Natural killer cell (primary cell): ENCODE data around the gene SMIM38. TPM values are rescaled to one million over a fixed set of nuclear protein-coding genes. Genes with fewer than 3 reads are reported as not detected.

ENCODE experiments used
- ATAC-seq, 3 donors: fragments of 150-1000 bp in 2 of 3; fragments of 200-7000 bp in 1 of 3; cut with Tn5 transposase; 1 replicate in 1 of 3; 2 replicates in 2 of 3; pipeline ENCODE4 v1.10.0; 2021; ENCODE audit warnings: mild to moderate bottlenecking in 2 of 3, moderate library complexity in 2 of 3
- DNase-seq, 2 donors: peaks; one replicate each; pipeline versions ENCODE4 v3.0.0 to v3.0.0-alpha.2; 2013 to 2021; ENCODE audit warnings: mixed read lengths in 1 of 2
- H3K27ac ChIP-seq: one replicate; pipeline ENCODE4 v1.5.1; 2013; ENCODE audit warnings: mild to moderate bottlenecking, low read length
- H3K27me3 ChIP-seq: one replicate; pipeline ENCODE4 v1.6.1; 2013; ENCODE audit warnings: low read length; ENCODE audit not compliant: control insufficient read depth, insufficient read depth
- H3K36me3 ChIP-seq: one replicate; pipeline ENCODE4 v1.6.1; 2013; ENCODE audit warnings: low read length; ENCODE audit not compliant: control insufficient read depth, insufficient read depth
- H3K4me1 ChIP-seq: one replicate; pipeline ENCODE4 v1.6.1; 2013; ENCODE audit warnings: low read length; ENCODE audit not compliant: control insufficient read depth, insufficient read depth
- H3K4me3 ChIP-seq: one replicate; pipeline ENCODE4 v1.5.1; 2013; ENCODE audit warnings: low read length
- H3K9me3 ChIP-seq: one replicate; pipeline ENCODE4 v1.6.1; 2013; ENCODE audit warnings: low read length; ENCODE audit not compliant: control insufficient read depth, insufficient read depth
- H3K27ac Mint-ChIP-seq, 2 donors: one replicate each; pipeline ENCODE4 v1.8.0; 2022; ENCODE audit warnings: mild to moderate bottlenecking in 2 of 2, mixed read lengths in 2 of 2, moderate library complexity in 1 of 2
- H3K27me3 Mint-ChIP-seq, 2 donors: one replicate each; pipeline ENCODE4 v1.8.0; 2022; ENCODE audit warnings: low read depth in 2 of 2, mixed read lengths in 2 of 2
- H3K36me3 Mint-ChIP-seq: one replicate; pipeline ENCODE4 v1.8.0; 2022; ENCODE audit warnings: mixed read lengths
- H3K4me1 Mint-ChIP-seq, 2 donors: one replicate each; pipeline ENCODE4 v1.8.0; 2022; ENCODE audit warnings: mixed read lengths in 2 of 2
- H3K4me3 Mint-ChIP-seq: one replicate; pipeline ENCODE4 v1.8.0; 2022; ENCODE audit warnings: mild to moderate bottlenecking, moderate library complexity, mixed read lengths
- H3K9me3 Mint-ChIP-seq, 2 donors: one replicate each; pipeline ENCODE4 v1.8.0; 2022; ENCODE audit warnings: mixed read lengths in 2 of 2
- WGBS: methylation state at CpG from one replicate; pipeline ENCODE4 v1.1.7; 2013; ENCODE audit warnings: missing lambda C conversion rate; ENCODE audit not compliant: insufficient coverage; 5-methylcytosine and 5-hydroxymethylcytosine counted together
- intact Hi-C: fragments of 100-400 bp; cut with micrococcal nuclease; formaldehyde crosslinking; loops from one replicate; pipeline ENCODE4 v1.14.2; 2022
- total RNA-seq, 4 donors: library from RNA; stranded (reverse); fragments of 120-200 nt in 1 of 4; gene quantifications; one replicate each; pipeline versions ENCODE4 v1.2.3 to v1.2.4, GENCODE V29; 2013 to 2022
- TF ChIP-seq, protein P1 (sequence below): fragments of 200-600 bp; IDR thresholded peaks from one replicate; pipeline ENCODE4 v1.8.0; 2022; ENCODE audit warnings: antibody characterized with exemption

Gene SMIM38
- total RNA-seq, 3 donors from 2014 or later (not counting 1 experiment from before 2014, with no cell fraction given): 0.23 to 0.42 (median 0.40) TPM

- Mint-ChIP-seq H3K9me3 (peaks cover 4 to 5% of the 10 kb centered on the region in 2 donors), H3K36me3 (peaks cover 11% of the 10 kb centered on the region), H3K27ac (no peak overlapping the region), H3K27me3 (peaks cover 0 to 17% of the 10 kb centered on the region in 2 donors), H3K4me3 (no peak overlapping the region), H3K4me1 (no peaks in the 10 kb centered on the region)
- intact Hi-C loops: no loop called here
- H3K4me1 ChIP-seq: no peaks in the 10 kb centered on the region
- no peak for DNase-seq
- WGBS: 94% methylated on average over 2 of the region's 3 CpGs
- no peak overlapping the region for H3K27ac ChIP-seq
- H3K4me3 ChIP-seq: no peak overlapping the region
- ATAC-seq: no peak
- H3K27me3 ChIP-seq: no peaks in the 10 kb centered on the region
- TF ChIP-seq, protein P1, sequence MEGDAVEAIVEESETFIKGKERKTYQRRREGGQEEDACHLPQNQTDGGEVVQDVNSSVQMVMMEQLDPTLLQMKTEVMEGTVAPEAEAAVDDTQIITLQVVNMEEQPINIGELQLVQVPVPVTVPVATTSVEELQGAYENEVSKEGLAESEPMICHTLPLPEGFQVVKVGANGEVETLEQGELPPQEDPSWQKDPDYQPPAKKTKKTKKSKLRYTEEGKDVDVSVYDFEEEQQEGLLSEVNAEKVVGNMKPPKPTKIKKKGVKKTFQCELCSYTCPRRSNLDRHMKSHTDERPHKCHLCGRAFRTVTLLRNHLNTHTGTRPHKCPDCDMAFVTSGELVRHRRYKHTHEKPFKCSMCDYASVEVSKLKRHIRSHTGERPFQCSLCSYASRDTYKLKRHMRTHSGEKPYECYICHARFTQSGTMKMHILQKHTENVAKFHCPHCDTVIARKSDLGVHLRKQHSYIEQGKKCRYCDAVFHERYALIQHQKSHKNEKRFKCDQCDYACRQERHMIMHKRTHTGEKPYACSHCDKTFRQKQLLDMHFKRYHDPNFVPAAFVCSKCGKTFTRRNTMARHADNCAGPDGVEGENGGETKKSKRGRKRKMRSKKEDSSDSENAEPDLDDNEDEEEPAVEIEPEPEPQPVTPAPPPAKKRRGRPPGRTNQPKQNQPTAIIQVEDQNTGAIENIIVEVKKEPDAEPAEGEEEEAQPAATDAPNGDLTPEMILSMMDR: no peak
- H3K9me3 ChIP-seq: peaks cover 7% of the 10 kb centered on the region
- H3K36me3 ChIP-seq: no peaks in the 10 kb centered on the region
Observed at GRCh38 chr11:69150175-69150574, 5.6 kb upstream of the SMIM38 start.

- WGBS: 90% methylated on average over 6 of the region's 10 CpGs
- H3K27ac Mint-ChIP-seq: no peak overlapping the region
- H3K9me3 Mint-ChIP-seq: no peaks in the 10 kb centered on the region
- no peaks in the 10 kb centered on the region for H3K9me3 ChIP-seq
- H3K27me3 Mint-ChIP-seq: peaks cover 0 to 17% of the 10 kb centered on the region in 2 donors
- H3K27me3 ChIP-seq: peaks cover 2% of the 10 kb centered on the region
- ATAC-seq (no peak), DNase-seq (no peak)
- H3K36me3 Mint-ChIP-seq: peaks cover 2% of the 10 kb centered on the region
- H3K4me1 ChIP-seq: no peaks in the 10 kb centered on the region
- H3K27ac ChIP-seq: no peak overlapping the region
- H3K4me3 Mint-ChIP-seq: no peak overlapping the region
- H3K4me1 Mint-ChIP-seq: no peaks in the 10 kb centered on the region
- intact Hi-C loops: no loop called here
- TF ChIP-seq, protein P1: no peak
- H3K4me3 ChIP-seq: no peak overlapping the region
- no peaks in the 10 kb centered on the region for H3K36me3 ChIP-seq
Observed at GRCh38 chr11:69151836-69152235, 3.9 kb upstream of the SMIM38 start.

GRCh38 chr11:69152733-69153421 is 2.9 kb upstream of the SMIM38 start:
- DNase-seq: no peak
- no peaks in the 10 kb centered on the region for H3K9me3 ChIP-seq
- H3K36me3 ChIP-seq: no peaks in the 10 kb centered on the region
- intact Hi-C loops: no loop called here
- Mint-ChIP-seq H3K4me3 (no peak overlapping the region), H3K27me3 (peaks cover 0 to 17% of the 10 kb centered on the region in 2 donors), H3K27ac (no peak overlapping the region), H3K4me1 (no peaks in the 10 kb centered on the region), H3K36me3 (no peaks in the 10 kb centered on the region), H3K9me3 (no peaks in the 10 kb centered on the region)
- no peak overlapping the region for H3K4me3 ChIP-seq
- H3K4me1 ChIP-seq: no peaks in the 10 kb centered on the region
- H3K27me3 ChIP-seq: peaks cover 2% of the 10 kb centered on the region
- ATAC-seq: no peak
- H3K27ac ChIP-seq: no peak overlapping the region
- 87% methylated on average over 21 of the region's 23 CpGs for WGBS
- TF ChIP-seq, protein P1: no peak

DNA sequence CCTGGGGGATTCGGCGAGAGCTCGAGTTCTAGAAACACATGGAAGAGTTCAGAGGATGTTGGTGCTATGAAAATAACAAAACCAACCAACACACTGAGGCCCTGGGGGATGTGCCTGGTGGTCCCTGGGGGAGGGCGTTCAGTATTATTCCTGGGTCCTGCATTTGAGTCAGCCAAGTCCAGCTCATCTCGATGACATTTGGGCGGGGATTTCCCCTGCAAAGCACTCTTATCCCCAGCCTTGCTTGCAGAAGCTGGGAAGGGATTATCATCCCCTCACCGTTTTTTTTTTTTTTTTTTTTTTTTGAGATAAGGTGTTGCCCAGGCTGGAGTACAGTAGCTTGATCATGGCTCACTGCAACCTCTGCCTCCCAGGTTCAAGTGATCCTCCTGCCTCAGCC is 2.1 kb upstream of the SMIM38 start:
- H3K9me3 ChIP-seq: no peaks in the 10 kb centered on the region
- TF ChIP-seq, protein P1: no peak
- no peaks in the 10 kb centered on the region for H3K36me3 ChIP-seq
- Mint-ChIP-seq H3K4me1 (no peaks in the 10 kb centered on the region), H3K9me3 (no peaks in the 10 kb centered on the region), H3K36me3 (no peaks in the 10 kb centered on the region), H3K27ac (no peak overlapping the region), H3K27me3 (peaks cover 0 to 17% of the 10 kb centered on the region in 2 donors), H3K4me3 (no peak overlapping the region)
- WGBS: 65% methylated on average over 4 of the region's 7 CpGs
- H3K27me3 ChIP-seq: peaks cover 2% of the 10 kb centered on the region
- DNase-seq (no peak), ATAC-seq (no peak)
- intact Hi-C loops: no loop called here
- no peak overlapping the region for H3K4me3 ChIP-seq
- H3K27ac ChIP-seq: no peak overlapping the region
- H3K4me1 ChIP-seq: no peaks in the 10 kb centered on the region
